Esophagus muscularis mucosa (tissue), 4 donors: Measurements from ENCODE around the gene UBE2J2. TPM values are rescaled to one million over a fixed set of nuclear protein-coding genes. Genes with fewer than 3 reads are reported as not detected.

ENCODE experiments used
- DNase-seq: peaks from one replicate; pipeline ENCODE4 v3.0.0-alpha.2; 2017; ENCODE audit errors: extremely low spot score
- H3K27ac ChIP-seq, 4 donors: fragments of 200-600 bp; sonication (generic); replicated peaks in 1 of 4; 1 replicate in 3 of 4; 2 replicates in 1 of 4; pipeline ENCODE4 v1.5.1; 2016 to 2019; ENCODE audit warnings: mild to moderate bottlenecking in 1 of 4
- H3K27me3 ChIP-seq, 4 donors: fragments of 200-600 bp; sonication (generic); one replicate each; pipeline versions ENCODE4 v1.5.1 to v1.6.0; 2016 to 2019
- H3K36me3 ChIP-seq, 4 donors: fragments of 200-600 bp; sonication (generic); one replicate each; pipeline ENCODE4 v1.5.1; 2016 to 2019
- H3K4me1 ChIP-seq, 4 donors: fragments of 200-600 bp; sonication (generic); one replicate each; pipeline ENCODE4 v1.5.1; 2016 to 2019
- H3K4me3 ChIP-seq, 4 donors: fragments of 200-600 bp; sonication (generic); 1 replicate in 2 of 4; 2 replicates in 2 of 4; pipeline ENCODE4 v1.5.1; 2016 to 2019; ENCODE audit warnings: mild to moderate bottlenecking in 4 of 4, moderate library complexity in 1 of 4
- H3K9me3 ChIP-seq, 4 donors: fragments of 200-600 bp; sonication (generic); 1 replicate in 3 of 4; 2 replicates in 1 of 4; pipeline ENCODE4 v1.5.1; 2016 to 2019
- EP300 ChIP-seq: sonication (generic); formaldehyde crosslinking; IDR thresholded peaks from one replicate; pipeline ENCODE4 v1.6.1; 2017; ENCODE audit warnings: antibody characterized with exemption
- POLR2A ChIP-seq: fragments of 450-650 bp; IDR thresholded peaks from one replicate; pipeline ENCODE4 v1.6.1; 2017; ENCODE audit warnings: antibody characterized with exemption, moderate library complexity, mild to moderate bottlenecking, low read depth
- POLR2AphosphoS5 ChIP-seq, 2 donors: sonication (generic); formaldehyde crosslinking; IDR thresholded peaks; one replicate each; pipeline ENCODE4 v1.6.1; 2017; ENCODE audit warnings: antibody characterized with exemption in 2 of 2
- WGBS: methylation state at CpG from one replicate; pipeline ENCODE4 v1.1.5; 2018; 5-methylcytosine and 5-hydroxymethylcytosine counted together
- intact Hi-C: fragments of 100-400 bp; cut with DNase I; formaldehyde crosslinking; loops from one replicate; pipeline ENCODE4 v1.15.1; 2023
- total RNA-seq, 4 donors: library from RNA; depleted of rRNA; stranded (reverse); fragments of >200 nt; gene quantifications; one replicate each; pipeline versions ENCODE4 v1.1.0 to v1.2.1, GENCODE V29; 2016
- TF ChIP-seq, protein P1 (sequence below), 3 experiments: fragments of 200-600 bp in 2 of 3; fragments of 450-650 bp in 1 of 3; sonication (generic) in 2 of 3; IDR thresholded peaks; one replicate each; pipeline ENCODE4 v1.5.1; 2017 to 2019; ENCODE audit warnings: antibody characterized with exemption in 3 of 3, mild to moderate bottlenecking in 2 of 3, moderate library complexity in 1 of 3

Gene UBE2J2
- total RNA-seq, 4 donors from 2014 or later, result 34.9 to 61.4 (median 49.5) TPM

DNA sequence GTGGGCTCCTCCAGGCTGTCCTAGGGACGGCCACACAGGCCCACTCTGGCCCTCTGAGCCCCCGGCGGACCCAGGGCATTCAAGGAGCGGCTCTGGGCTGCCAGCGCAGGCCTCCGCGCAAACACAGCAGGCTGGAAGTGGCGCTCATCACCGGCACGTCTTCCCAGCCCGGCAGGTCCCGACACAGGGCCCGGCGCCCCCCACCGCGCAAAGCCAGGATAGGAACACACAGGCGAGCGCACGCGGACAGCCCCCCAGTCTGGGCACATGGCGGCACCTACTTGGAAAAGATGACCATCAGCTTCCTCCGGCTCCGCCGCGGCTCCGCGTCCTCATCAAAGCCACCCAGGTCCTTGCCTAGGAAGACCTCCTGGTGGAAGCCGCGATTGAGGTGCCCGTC, 45.5 kb downstream of the UBE2J2 start:
- no peaks in the 10 kb centered on the region for H3K9me3 ChIP-seq
- H3K4me1 ChIP-seq, result peaks cover 30 to 63% (median 47%) of the 10 kb centered on the region in 4 donors

DNA sequence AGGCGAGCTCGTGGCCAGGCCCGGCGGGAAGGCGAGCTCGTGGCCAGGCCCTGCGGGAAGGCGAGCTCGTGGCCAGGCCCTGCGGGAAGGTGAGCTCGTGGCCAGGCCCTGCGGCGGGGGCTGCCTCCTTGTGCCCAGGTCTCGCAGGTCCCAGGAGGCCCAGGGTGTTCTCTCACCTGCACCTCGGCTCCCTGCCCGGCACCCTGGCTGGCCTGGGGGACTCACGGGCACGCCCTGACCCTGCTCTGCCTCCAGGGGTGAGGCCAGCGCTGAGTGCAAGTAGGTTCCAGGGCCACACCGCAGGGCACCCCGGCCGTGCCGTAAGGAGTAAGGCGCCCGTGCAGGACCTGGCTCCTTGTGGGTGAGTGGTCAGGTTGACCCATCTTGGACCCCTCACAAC, 46.3 kb downstream of the UBE2J2 start:
- intact Hi-C loops, result no loop called here

More for the DNA sequence above, 45.5 kb downstream of the UBE2J2 start:
- peaks cover 32 to 62% (median 57%) of the 10 kb centered on the region in 4 donors for H3K36me3 ChIP-seq
- no peak overlapping the region for H3K27ac ChIP-seq
- 92% methylated on average over 27 of the region's 30 CpGs for WGBS
- no peak overlapping the region for H3K4me3 ChIP-seq
- TF ChIP-seq POLR2A, result no peak
- TF ChIP-seq, protein P1, sequence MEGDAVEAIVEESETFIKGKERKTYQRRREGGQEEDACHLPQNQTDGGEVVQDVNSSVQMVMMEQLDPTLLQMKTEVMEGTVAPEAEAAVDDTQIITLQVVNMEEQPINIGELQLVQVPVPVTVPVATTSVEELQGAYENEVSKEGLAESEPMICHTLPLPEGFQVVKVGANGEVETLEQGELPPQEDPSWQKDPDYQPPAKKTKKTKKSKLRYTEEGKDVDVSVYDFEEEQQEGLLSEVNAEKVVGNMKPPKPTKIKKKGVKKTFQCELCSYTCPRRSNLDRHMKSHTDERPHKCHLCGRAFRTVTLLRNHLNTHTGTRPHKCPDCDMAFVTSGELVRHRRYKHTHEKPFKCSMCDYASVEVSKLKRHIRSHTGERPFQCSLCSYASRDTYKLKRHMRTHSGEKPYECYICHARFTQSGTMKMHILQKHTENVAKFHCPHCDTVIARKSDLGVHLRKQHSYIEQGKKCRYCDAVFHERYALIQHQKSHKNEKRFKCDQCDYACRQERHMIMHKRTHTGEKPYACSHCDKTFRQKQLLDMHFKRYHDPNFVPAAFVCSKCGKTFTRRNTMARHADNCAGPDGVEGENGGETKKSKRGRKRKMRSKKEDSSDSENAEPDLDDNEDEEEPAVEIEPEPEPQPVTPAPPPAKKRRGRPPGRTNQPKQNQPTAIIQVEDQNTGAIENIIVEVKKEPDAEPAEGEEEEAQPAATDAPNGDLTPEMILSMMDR (IDR thresholded peaks at IDR 0.05), result no peak
- DNase-seq, result no peak
- no peaks in the 10 kb centered on the region for H3K27me3 ChIP-seq
- intact Hi-C loops, result no loop called here

DNA sequence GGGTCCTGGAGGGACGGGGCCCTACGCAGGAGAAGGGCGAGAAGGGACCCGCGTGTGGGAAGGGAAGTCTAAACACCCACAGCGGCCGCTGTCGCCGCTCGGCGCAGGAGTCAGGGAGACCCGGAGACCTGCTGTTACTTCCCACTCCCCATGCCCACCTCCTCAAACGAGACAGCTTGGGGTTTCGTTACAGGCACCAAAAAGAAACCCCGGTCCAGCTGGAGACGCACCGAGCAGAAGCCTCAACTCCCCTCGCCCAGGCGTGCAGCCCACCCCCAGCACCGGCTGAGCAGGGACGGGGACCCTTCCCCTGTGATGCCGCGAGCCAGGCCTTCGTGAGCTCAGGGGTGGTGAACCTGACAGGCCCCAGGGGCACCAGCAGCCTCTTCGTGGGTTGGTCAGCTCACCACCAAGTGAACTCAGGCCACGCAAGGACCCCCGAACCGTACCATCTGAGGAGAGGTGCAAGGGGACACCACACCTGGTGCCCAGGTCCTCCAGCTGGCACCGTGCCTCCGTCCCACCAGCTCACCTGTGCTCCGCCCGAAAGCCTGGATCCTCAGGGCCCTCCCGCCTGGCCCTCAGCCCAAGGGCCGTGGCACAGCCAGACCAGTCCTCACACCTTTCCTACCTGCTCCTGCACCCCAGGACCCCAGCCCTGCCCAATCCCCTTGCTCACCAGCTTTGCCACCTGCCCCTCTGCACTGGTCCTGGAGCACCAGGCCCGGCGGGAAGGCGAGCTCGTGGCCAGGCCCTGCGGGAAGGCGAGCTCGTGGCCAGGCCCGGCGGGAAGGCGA, 46.9 kb downstream of the UBE2J2 start:
- DNase-seq, result no peak
- Histone ChIP-seq H3K27me3 (no peaks in the 10 kb centered on the region), H3K4me3 (no peak overlapping the region), H3K4me1 (peaks cover 22 to 54% (median 38%) of the 10 kb centered on the region in 4 donors), H3K36me3 (peaks cover 46 to 76% (median 72%) of the 10 kb centered on the region in 4 donors), H3K9me3 (no peaks in the 10 kb centered on the region), H3K27ac (no peak overlapping the region)
- no peak for TF ChIP-seq POLR2AphosphoS5 (IDR thresholded peaks at IDR 0.05)
- TF ChIP-seq, protein P1 (IDR thresholded peaks at IDR 0.05), result no peak
- no peak for TF ChIP-seq POLR2A
- TF ChIP-seq EP300, result no peak
- WGBS, result 95% methylated on average over 30 of the region's 44 CpGs
- intact Hi-C loops, result no loop called here

More for the DNA sequence above, 46.3 kb downstream of the UBE2J2 start:
- Histone ChIP-seq H3K4me1 (peaks cover 22 to 55% (median 39%) of the 10 kb centered on the region in 4 donors), H3K27me3 (no peaks in the 10 kb centered on the region), H3K4me3 (no peak overlapping the region), H3K36me3 (peaks cover 40 to 70% (median 65%) of the 10 kb centered on the region in 4 donors), H3K27ac (no peak overlapping the region), H3K9me3 (no peaks in the 10 kb centered on the region)
- WGBS, result 96% methylated on average over 19 of the region's 25 CpGs
- no peak for DNase-seq
- TF ChIP-seq POLR2A (no peak), EP300 (no peak), POLR2AphosphoS5 (IDR thresholded peaks at IDR 0.05) (no peak)
- TF ChIP-seq, protein P1 (IDR thresholded peaks at IDR 0.05), result no peak

DNA sequence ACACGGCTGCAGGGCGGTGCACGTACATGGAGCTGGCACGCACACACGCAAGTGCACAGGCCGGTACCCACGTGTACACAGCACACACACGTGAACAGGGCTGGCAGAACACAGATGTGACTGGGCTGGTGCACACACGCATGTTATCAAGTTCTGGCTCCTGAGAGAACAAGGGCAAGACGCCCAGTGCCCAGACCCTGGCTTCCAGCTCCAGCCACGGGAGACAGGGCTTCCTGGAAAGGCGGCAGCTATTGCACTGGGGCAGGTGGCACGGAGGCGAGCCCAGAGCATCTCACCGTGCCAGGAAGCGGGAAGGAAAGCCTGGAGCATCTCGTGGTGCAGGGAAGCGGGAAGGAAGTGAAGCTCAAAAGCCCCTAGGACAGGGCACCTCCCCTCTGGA, 47.7 kb downstream of the UBE2J2 start:
- H3K9me3 ChIP-seq, result no peaks in the 10 kb centered on the region
- no peak for DNase-seq
- intact Hi-C loops, result no loop called here
- 89% methylated on average over 18 of the region's 18 CpGs for WGBS
- TF ChIP-seq, protein P1 (IDR thresholded peaks at IDR 0.05), result no peak
- no peak for TF ChIP-seq EP300
- TF ChIP-seq POLR2AphosphoS5 (IDR thresholded peaks at IDR 0.05), result no peak
- H3K4me1 ChIP-seq, result peaks cover 20 to 51% (median 37%) of the 10 kb centered on the region in 4 donors
- H3K4me3 ChIP-seq, result no peak overlapping the region
- peaks cover 53 to 85% (median 80%) of the 10 kb centered on the region in 4 donors for H3K36me3 ChIP-seq
- no peaks in the 10 kb centered on the region for H3K27me3 ChIP-seq
- no peak overlapping the region for H3K27ac ChIP-seq
